ENCODE measurements around the gene GTPBP8.
"Not testable (repeated sequence)": the region's sequence is repeated elsewhere in the genome, so short reads cannot be mapped to it uniquely, and the experiment has no call there.

Gene GTPBP8

DNA sequence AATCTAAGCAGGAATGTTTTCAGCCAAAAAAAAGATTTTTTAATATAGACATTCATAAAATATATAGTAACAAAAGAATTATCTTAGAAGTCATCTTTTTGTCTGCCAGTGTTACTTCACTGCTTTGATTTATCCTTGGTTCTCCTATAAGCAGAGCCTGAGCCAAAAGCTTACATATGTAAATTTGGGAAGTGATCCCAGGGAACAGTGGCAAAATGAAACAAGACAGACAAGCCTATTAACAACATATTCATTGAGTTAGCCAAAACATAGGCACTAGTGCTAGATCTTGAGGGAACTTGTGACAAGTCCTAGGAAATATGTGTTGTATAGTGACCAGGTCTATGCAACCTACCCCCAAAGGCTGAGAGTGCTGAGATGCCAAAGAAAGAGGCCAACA lies 11.3 kb downstream of the GTPBP8 start:
- no peak for DNase-seq

DNA sequence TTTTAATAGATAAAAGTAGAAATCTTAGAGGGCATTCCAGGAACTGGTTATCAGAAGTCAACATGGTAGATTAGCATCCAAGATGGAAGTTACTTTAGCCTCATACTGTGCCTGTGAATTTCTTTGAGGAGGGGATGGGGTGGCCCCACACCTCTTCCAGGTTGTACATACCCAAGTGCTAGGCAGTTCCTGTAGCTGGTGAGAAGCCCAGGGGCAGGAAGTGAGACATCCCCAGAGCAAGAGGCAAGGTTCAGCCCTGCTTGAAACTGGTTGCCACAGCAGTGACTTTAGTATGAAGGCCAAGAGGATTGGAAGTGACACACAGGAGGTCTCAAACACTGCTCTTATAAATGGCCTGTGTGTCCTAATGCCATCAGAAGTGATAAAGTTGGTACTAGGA lies 11.9 kb downstream of the GTPBP8 start:
- DNase-seq = no peak

DNA sequence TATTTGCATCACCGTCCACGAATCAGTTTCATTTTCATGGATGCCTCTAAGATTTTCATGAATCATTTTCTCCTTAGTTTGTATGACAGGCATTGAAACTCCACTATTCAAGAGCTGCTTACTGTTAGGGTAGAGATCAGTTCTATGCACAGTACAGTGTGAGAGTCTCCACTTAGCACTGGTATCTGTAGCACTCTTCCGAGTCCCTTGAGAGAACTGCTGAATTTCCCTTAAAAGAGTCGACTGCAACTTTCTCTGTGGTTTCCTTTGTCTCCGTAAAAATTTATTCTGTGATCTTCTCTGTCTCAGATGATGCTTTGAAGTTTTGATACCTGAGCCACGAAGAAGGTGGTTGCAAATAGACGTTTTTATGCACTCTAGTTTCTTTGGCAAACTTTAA lies 14.8 kb downstream of the GTPBP8 start:
- no peak for DNase-seq

GRCh38 chr3:113006359-113007056 lies 15.7 kb downstream of the GTPBP8 start:
- no peak for DNase-seq

- DNase-seq = no peak
Measured at GRCh38 chr3:113008117-113008516, 17.3 kb downstream of the GTPBP8 start.

GRCh38 chr3:113013593-113013992 lies 22.8 kb downstream of the GTPBP8 start:
- no peak for DNase-seq

GRCh38 chr3:113018536-113019181 lies 27.9 kb downstream of the GTPBP8 start:
- DNase-seq = no peak

GRCh38 chr3:113019182-113020137 lies 28.7 kb downstream of the GTPBP8 start:
- DNase-seq = peak; percentile 64

DNA sequence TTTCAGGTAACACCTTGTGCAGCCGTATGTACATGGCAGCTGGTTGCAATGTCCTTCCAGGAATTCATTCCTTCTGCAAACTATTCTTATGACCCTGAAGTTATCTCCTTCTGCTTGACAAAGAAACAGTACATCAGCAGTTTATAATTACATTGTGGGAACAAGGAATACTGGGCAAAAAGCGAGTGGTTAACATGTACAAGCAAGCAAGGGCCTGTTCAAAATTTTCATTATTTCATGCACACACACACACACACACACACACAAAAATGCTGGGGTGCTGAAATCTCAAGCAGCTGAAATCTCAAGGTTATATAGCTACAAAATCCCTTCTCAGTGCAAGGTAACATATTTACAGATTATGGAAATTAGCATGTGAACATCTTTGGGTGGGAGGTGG lies 30.7 kb downstream of the GTPBP8 start:
- no peak for DNase-seq

- DNase-seq = no peak
Measured at GRCh38 chr3:113034011-113034410, 43.2 kb downstream of the GTPBP8 start.

- DNase-seq = no peak
Measured at GRCh38 chr3:113035387-113035982, 44.7 kb downstream of the GTPBP8 start.

DNA sequence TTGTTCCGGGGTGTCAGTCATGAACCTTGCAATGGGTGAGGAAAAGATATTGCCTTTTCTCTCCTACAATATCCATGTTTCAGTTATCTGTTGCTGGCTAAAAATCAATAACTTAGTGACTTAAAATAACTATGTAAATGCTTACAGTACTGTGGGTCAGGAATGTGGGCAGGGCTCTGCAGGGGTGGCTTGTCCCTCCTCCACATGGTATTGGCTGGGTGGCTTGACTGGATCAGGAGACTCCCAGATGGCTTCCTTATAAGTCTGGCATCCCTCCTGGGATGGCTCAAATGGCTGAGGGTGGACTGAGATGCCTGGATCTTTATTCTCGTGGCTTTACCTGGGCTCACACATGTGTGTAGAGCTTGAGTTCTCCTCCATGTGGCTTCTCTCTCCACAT lies 47.5 kb downstream of the GTPBP8 start:
- DNase-seq = no peak

GRCh38 chr3:113039546-113039945 lies 48.8 kb downstream of the GTPBP8 start:
- no peak for DNase-seq

- no peak for DNase-seq
Measured at GRCh38 chr3:113040231-113040630, 49.4 kb downstream of the GTPBP8 start.

GRCh38 chr3:113043686-113044085 lies 52.9 kb downstream of the GTPBP8 start:
- no peak for DNase-seq

- DNase-seq = not testable (repeated sequence)
Measured at GRCh38 chr3:113046186-113046965, 55.6 kb downstream of the GTPBP8 start.

GRCh38 chr3:113051302-113051711 lies 60.5 kb downstream of the GTPBP8 start:
- DNase-seq = no peak
